NT2/D1 (cell line): ENCODE data around the gene OR10H2.

Experiments
- SUZ12 ChIP-seq: IDR thresholded peaks from 2 replicates; pipeline ENCODE4 v1.6.1; 2011; ENCODE audit not compliant: insufficient read length, insufficient read depth; ENCODE audit errors: extremely low read depth
- YY1 ChIP-seq: IDR thresholded peaks from 2 replicates; pipeline ENCODE4 v1.6.1; 2011; ENCODE audit not compliant: insufficient read length, insufficient read depth
- ZNF274 ChIP-seq: IDR thresholded peaks from 2 replicates; pipeline ENCODE4 v1.6.1; 2011; ENCODE audit warnings: mild to moderate bottlenecking, low read depth, low read length

GRCh38 chr19:15733895-15734294 lies 6.1 kb downstream of the OR10H2 start:
- TF ChIP-seq ZNF274 (no peak), SUZ12 (no peak), YY1 (no peak)
